Measurements from ENCODE around the gene UTS2B.

UTS2B gene

GRCh38 chr3:191261304-191261638 lies 69.1 kb downstream of the UTS2B start:
- no peak for TF ChIP-seq CTCF (IDR thresholded peaks at IDR 0.05; ENCODE audit: insufficient read depth, low read depth, low read length, missing control alignments)
- no peak overlapping the region for H3K4me3 ChIP-seq (ENCODE audit: low read depth, low read length)
- DNase-seq (ENCODE audit: low read depth) = no peak

- no peak for DNase-seq (ENCODE audit: low read depth)
- no peak overlapping the region for H3K4me3 ChIP-seq (ENCODE audit: low read depth, low read length)
- TF ChIP-seq CTCF (IDR thresholded peaks at IDR 0.05; ENCODE audit: insufficient read depth, low read depth, low read length, missing control alignments) = no peak
These were observed 69.7 kb downstream of the UTS2B start for GRCh38 chr3:191260431-191261303.

GRCh38 chr3:191259486-191259885 lies 70.8 kb downstream of the UTS2B start:
- no peak overlapping the region for H3K4me3 ChIP-seq (ENCODE audit: low read depth, low read length)
- DNase-seq (ENCODE audit: low read depth) = no peak
- TF ChIP-seq CTCF (IDR thresholded peaks at IDR 0.05; ENCODE audit: insufficient read depth, low read depth, low read length, missing control alignments) = no peak

- no peak overlapping the region for H3K4me3 ChIP-seq (ENCODE audit: low read depth, low read length)
- DNase-seq (ENCODE audit: low read depth) = no peak
- no peak for TF ChIP-seq CTCF (IDR thresholded peaks at IDR 0.05; ENCODE audit: insufficient read depth, low read depth, low read length, missing control alignments)
These were observed 73.0 kb downstream of the UTS2B start for GRCh38 chr3:191257286-191257685.

GRCh38 chr3:191256405-191256804 lies 73.9 kb downstream of the UTS2B start:
- H3K4me3 ChIP-seq (ENCODE audit: low read depth, low read length) = no peak overlapping the region
- DNase-seq (ENCODE audit: low read depth) = no peak
- TF ChIP-seq CTCF (IDR thresholded peaks at IDR 0.05; ENCODE audit: insufficient read depth, low read depth, low read length, missing control alignments) = no peak

- H3K4me3 ChIP-seq (ENCODE audit: low read depth, low read length) = no peak overlapping the region
- TF ChIP-seq CTCF (IDR thresholded peaks at IDR 0.05; ENCODE audit: insufficient read depth, low read depth, low read length, missing control alignments) = no peak
- DNase-seq (ENCODE audit: low read depth) = no peak
These were observed 75.2 kb downstream of the UTS2B start for GRCh38 chr3:191255156-191255555.
